Ishikawa (cell line): ENCODE measurements around the gene CRYZ.

Source experiments
- CEBPB ChIP-seq: IDR thresholded peaks from 2 replicates; pipeline ENCODE4 v1.6.1; 2012
- CREB1 ChIP-seq: IDR thresholded peaks from 2 replicates; pipeline ENCODE4 v1.6.1; 2012; ENCODE audit warnings: low read depth
- EGR1 ChIP-seq: IDR thresholded peaks from 2 replicates; pipeline ENCODE4 v1.6.1; 2012
- EP300 ChIP-seq: IDR thresholded peaks from 2 replicates; pipeline ENCODE4 v1.6.1; 2012; ENCODE audit warnings: borderline replicate concordance
- FOXM1 ChIP-seq: IDR thresholded peaks from 2 replicates; pipeline ENCODE4 v1.6.1; 2012; ENCODE audit warnings: low read depth, borderline replicate concordance
- MAX ChIP-seq: IDR thresholded peaks from 2 replicates; pipeline ENCODE4 v1.6.1; 2012
- NFIC ChIP-seq: IDR thresholded peaks from 2 replicates; pipeline ENCODE4 v1.6.1; 2012
- RAD21 ChIP-seq: IDR thresholded peaks from 2 replicates; pipeline ENCODE4 v1.6.1; 2012; ENCODE audit warnings: low read depth
- REST ChIP-seq: IDR thresholded peaks from 2 replicates; pipeline ENCODE4 v1.6.1; 2012; ENCODE audit warnings: low read depth, mild to moderate bottlenecking
- TAF1 ChIP-seq: IDR thresholded peaks from 2 replicates; pipeline ENCODE4 v1.6.1; 2012; ENCODE audit warnings: low read depth, mild to moderate bottlenecking
- TCF12 ChIP-seq: IDR thresholded peaks from 2 replicates; pipeline ENCODE4 v1.6.1; 2012; ENCODE audit warnings: low read depth
- TEAD4 ChIP-seq: IDR thresholded peaks from 2 replicates; pipeline ENCODE4 v1.6.1; 2012
- YY1 ChIP-seq: IDR thresholded peaks from 2 replicates; pipeline ENCODE4 v1.6.1; 2012; ENCODE audit warnings: low read depth
- ZBTB7A ChIP-seq: IDR thresholded peaks from 2 replicates; pipeline ENCODE4 v1.6.1; 2012; ENCODE audit warnings: low read depth
- TF ChIP-seq, protein P1 (sequence below): IDR thresholded peaks from 2 replicates; pipeline ENCODE4 v1.6.1; 2012

The CRYZ gene

GRCh38 chr1:74771913-74772515, 39.2 kb upstream of the CRYZ start:
- TF ChIP-seq TEAD4 (no peak), RAD21 (peak; percentile 80)

GRCh38 chr1:74767490-74767889, 34.6 kb upstream of the CRYZ start:
- TF ChIP-seq, protein P1, sequence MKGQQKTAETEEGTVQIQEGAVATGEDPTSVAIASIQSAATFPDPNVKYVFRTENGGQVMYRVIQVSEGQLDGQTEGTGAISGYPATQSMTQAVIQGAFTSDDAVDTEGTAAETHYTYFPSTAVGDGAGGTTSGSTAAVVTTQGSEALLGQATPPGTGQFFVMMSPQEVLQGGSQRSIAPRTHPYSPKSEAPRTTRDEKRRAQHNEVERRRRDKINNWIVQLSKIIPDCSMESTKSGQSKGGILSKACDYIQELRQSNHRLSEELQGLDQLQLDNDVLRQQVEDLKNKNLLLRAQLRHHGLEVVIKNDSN, result no peak
- TF ChIP-seq TEAD4 (no peak), YY1 (no peak), EGR1 (no peak), EP300 (no peak), TCF12 (no peak), CREB1 (no peak), FOXM1 (no peak), TAF1 (no peak), ZBTB7A (no peak), CEBPB (no peak), REST (no peak), NFIC (no peak), RAD21 (no peak)

DNA sequence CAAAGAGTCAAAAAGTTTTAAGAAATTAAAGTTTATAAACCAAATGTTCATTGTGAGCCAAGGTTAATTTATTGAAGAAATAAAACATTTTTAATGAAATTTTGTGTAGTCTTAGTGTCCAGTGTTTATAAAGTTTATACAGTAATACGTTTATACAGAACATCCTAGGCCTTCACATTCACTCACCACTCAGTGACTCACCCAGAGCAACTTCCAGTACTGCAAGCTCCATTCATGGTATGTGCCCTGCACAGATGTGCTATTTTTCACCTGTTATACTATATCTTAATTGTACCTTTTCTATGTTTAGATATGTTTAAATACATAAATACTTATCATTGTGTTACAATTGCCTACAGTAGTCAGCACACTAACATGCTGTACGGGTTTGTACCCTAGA, 33.7 kb upstream of the CRYZ start:
- no peak for TF ChIP-seq REST
- TF ChIP-seq CREB1, result no peak
- TF ChIP-seq CEBPB, result no peak
- no peak for TF ChIP-seq FOXM1
- TF ChIP-seq ZBTB7A, result no peak
- no peak for TF ChIP-seq TAF1
- TF ChIP-seq NFIC, result no peak
- no peak for TF ChIP-seq YY1
- no peak for TF ChIP-seq TEAD4
- TF ChIP-seq MAX, result no peak

DNA sequence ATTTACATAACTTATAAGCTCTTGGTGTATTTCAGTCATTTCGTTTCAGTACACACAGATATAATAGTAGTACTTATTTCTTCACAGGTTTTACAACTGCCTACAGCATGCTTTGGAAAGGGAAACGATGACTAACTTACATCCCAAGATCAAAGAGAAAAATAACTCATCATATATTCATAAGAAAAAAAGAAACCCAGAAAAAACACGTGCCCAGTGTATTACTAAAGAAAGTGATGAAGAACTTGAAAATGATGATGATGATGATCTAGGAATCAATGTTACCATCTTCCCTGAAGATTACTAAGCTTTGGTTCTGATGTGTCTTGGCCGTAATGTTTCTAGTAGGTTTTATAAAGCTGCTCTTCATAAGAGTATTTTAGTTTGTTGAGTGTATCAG, 31.0 kb upstream of the CRYZ start:
- TF ChIP-seq ZBTB7A, result no peak
- no peak for TF ChIP-seq CEBPB
- no peak for TF ChIP-seq EGR1
- TF ChIP-seq, protein P1, result no peak
- no peak for TF ChIP-seq TCF12
- TF ChIP-seq MAX, result no peak
- TF ChIP-seq TEAD4, result no peak
- no peak for TF ChIP-seq RAD21
- TF ChIP-seq YY1, result no peak
- TF ChIP-seq FOXM1, result no peak
- no peak for TF ChIP-seq EP300
- TF ChIP-seq TAF1, result no peak
- TF ChIP-seq REST, result no peak

- TF ChIP-seq MAX, result no peak
- no peak for TF ChIP-seq NFIC
Observed at GRCh38 chr1:74755475-74755874, 22.6 kb upstream of the CRYZ start.
